K562 (cell line): ENCODE data around the gene NUP205. TPM values are rescaled to one million over a fixed set of nuclear protein-coding genes. Genes with fewer than 3 reads are reported as not detected.

Source experiments
- ASH1L ChIP-seq: fragments of 450-650 bp; IDR thresholded peaks from 2 replicates; pipeline ENCODE4 v1.6.1; 2018; ENCODE audit warnings: borderline replicate concordance, mild to moderate bottlenecking, low read depth; ENCODE audit not compliant: partially characterized antibody
- BACH1 ChIP-seq: fragments of 200-800 bp; sonication (Bioruptor generic); IDR thresholded peaks from 2 replicates; pipeline ENCODE4 v1.6.1; 2016; ENCODE audit warnings: missing genetic modification characterization, missing compliant biosample characterization
- CHCHD3 ChIP-seq: fragments of 250-450 bp; sonication (Bioruptor Pico); IDR thresholded peaks from 2 replicates; pipeline ENCODE4 v2.1.2; 2022; ENCODE audit warnings: mild to moderate bottlenecking
- DNMT1 ChIP-seq: fragments of 450-650 bp; IDR thresholded peaks from 2 replicates; pipeline ENCODE4 v1.6.1; 2016; ENCODE audit warnings: antibody characterized with exemption, mild to moderate bottlenecking
- ELF4 ChIP-seq: fragments of 450-650 bp; formaldehyde crosslinking; IDR thresholded peaks from 2 replicates; pipeline ENCODE4 v1.4.0; 2022; ENCODE audit warnings: missing genetic modification characterization
- FOXJ2 ChIP-seq: fragments of 200-800 bp; sonication (Bioruptor generic); IDR thresholded peaks from 2 replicates; pipeline ENCODE4 v1.6.1; 2016; ENCODE audit warnings: missing genetic modification characterization, missing compliant biosample characterization
- HDAC3 ChIP-seq: fragments of 450-650 bp; IDR thresholded peaks from 2 replicates; pipeline ENCODE4 v1.6.1; 2018; ENCODE audit warnings: borderline replicate concordance, mild to moderate bottlenecking, moderate library complexity; ENCODE audit not compliant: partially characterized antibody
- KDM5B ChIP-seq: fragments of 200-600 bp; sonication (generic); IDR thresholded peaks from 2 replicates; pipeline ENCODE4 v1.6.1; 2012; ENCODE audit warnings: low read depth, mild to moderate bottlenecking, moderate library complexity, low read length, control low read depth, inconsistent platforms; ENCODE audit not compliant: insufficient replicate concordance
- NCOA2 ChIP-seq, 2 experiments: fragments of 450-650 bp; IDR thresholded peaks; 2 replicates each; pipeline ENCODE4 v1.6.1; 2018; ENCODE audit warnings: mild to moderate bottlenecking in 2 of 2, moderate library complexity in 1 of 2; ENCODE audit not compliant: partially characterized antibody in 2 of 2
- PHF8 ChIP-seq: fragments of 200-600 bp; sonication (generic); IDR thresholded peaks from 2 replicates; pipeline ENCODE4 v1.6.1; 2012; ENCODE audit warnings: mixed run types, mild to moderate bottlenecking, inconsistent platforms, low read length, moderate library complexity, borderline replicate concordance
- PURB ChIP-seq: sonication (generic); formaldehyde crosslinking; IDR thresholded peaks from 2 replicates; pipeline ENCODE4 v1.9.0; 2021; ENCODE audit warnings: low read depth, mild to moderate bottlenecking, missing genetic modification reagents
- SMAD4 ChIP-seq: fragments of 250-450 bp; sonication (Bioruptor Pico); conservative IDR thresholded peaks from 2 replicates; pipeline ENCODE4 v1.8.0; 2021; ENCODE audit warnings: inconsistent platforms, mild to moderate bottlenecking, moderate library complexity
- SMARCC2 ChIP-seq: fragments of 450-650 bp; IDR thresholded peaks from 2 replicates; pipeline ENCODE4 v1.6.1; 2017; ENCODE audit warnings: antibody characterized with exemption, moderate library complexity, mild to moderate bottlenecking, low read depth
- TAF7 ChIP-seq: fragments of 450-650 bp; IDR thresholded peaks from 2 replicates; pipeline ENCODE4 v1.6.1; 2016; ENCODE audit warnings: missing genetic modification characterization, missing compliant biosample characterization
- TFE3 ChIP-seq: fragments of 450-650 bp; formaldehyde crosslinking; IDR thresholded peaks from 2 replicates; pipeline ENCODE4 v1.4.0; 2020; ENCODE audit warnings: mild to moderate bottlenecking, mixed read lengths
- YBX1 ChIP-seq: fragments of 450-650 bp; IDR thresholded peaks from 2 replicates; pipeline ENCODE4 v1.7.1; 2016; ENCODE audit warnings: mild to moderate bottlenecking
- ZBTB49 ChIP-seq: sonication (generic); formaldehyde crosslinking; IDR thresholded peaks from 2 replicates; pipeline ENCODE4 v1.8.0; 2022; ENCODE audit warnings: missing genetic modification reagents, mild to moderate bottlenecking, borderline replicate concordance
- ZFP30 ChIP-seq: fragments of 250-450 bp; sonication (Bioruptor Pico); IDR thresholded peaks from 2 replicates; pipeline ENCODE4 v1.8.0; 2022; ENCODE audit warnings: moderate library complexity, mild to moderate bottlenecking, inconsistent platforms, borderline replicate concordance
- ZNF232 ChIP-seq: sonication (generic); formaldehyde crosslinking; IDR thresholded peaks from 2 replicates; pipeline ENCODE4 v1.8.0; 2022; ENCODE audit warnings: mild to moderate bottlenecking, missing genetic modification reagents
- ZNF280A ChIP-seq: fragments of 450-650 bp; IDR thresholded peaks from 2 replicates; pipeline ENCODE4 v1.6.1; 2018; ENCODE audit warnings: mild to moderate bottlenecking, low read depth; ENCODE audit not compliant: partially characterized antibody
- polyA plus RNA-seq, 8 experiments: library from polyadenylated mRNA; depleted of rRNA in 4 of 8; stranded (reverse) in 5 of 8; unstranded in 3 of 8; fragments of >200 nt; fragmentation: Nextera tagmentation in 2 of 8; fragmentation: Illumina TruSeq in 1 of 8; extraction: Ambion mirVana in 2 of 8; extraction: Trizol in 1 of 8; gene quantifications; 2 replicates each; pipeline versions ENCODE4 v1.2.1 to v1.2.3, GENCODE V29; 2011 to 2014; ENCODE audit warnings: inconsistent platforms in 1 of 8, missing spikeins in 1 of 8
- total RNA-seq, 7 experiments: library from RNA; depleted of rRNA in 6 of 7; stranded (reverse); fragments of >200 nt in 6 of 7; fragmentation: Illumina TruSeq in 2 of 7; extraction: Trizol in 2 of 7; gene quantifications; 2 replicates each; pipeline versions ENCODE4 v1.2.1 to v1.2.3, GENCODE V29; 2011 to 2021; ENCODE audit warnings: low replicate concordance in 1 of 7
- TF ChIP-seq, protein P1 (sequence below): fragments of 250-450 bp; sonication (Bioruptor Pico); IDR thresholded peaks from 2 replicates; pipeline ENCODE4 v1.8.0; 2022; ENCODE audit warnings: moderate library complexity, mild to moderate bottlenecking, inconsistent platforms

Gene NUP205
- total and polyA plus RNA-seq, 9 of the 15 experiments (the other 6 are each of a cell fraction or from before 2014, with no cell fraction given), result 101 to 282 (median 193) TPM

- TF ChIP-seq, protein P1, sequence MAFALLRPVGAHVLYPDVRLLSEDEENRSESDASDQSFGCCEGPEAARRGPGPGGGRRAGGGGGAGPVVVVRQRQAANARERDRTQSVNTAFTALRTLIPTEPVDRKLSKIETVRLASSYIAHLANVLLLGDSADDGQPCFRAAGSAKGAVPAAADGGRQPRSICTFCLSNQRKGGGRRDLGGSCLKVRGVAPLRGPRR, result peak; percentile 11; the same call in 1 of the 2 replicates
- peak; percentile 100 for TF ChIP-seq PHF8
- TF ChIP-seq CHCHD3 (CRISPR knock-in tag), result 0 out of 2 replicates have a peak, but pooled peaks have one; percentile 4
- no peak for TF ChIP-seq TFE3
- TF ChIP-seq KDM5B, result peak; percentile 99
- TF ChIP-seq ASH1L, result no peak
- TF ChIP-seq ZNF280A, result peak; percentile 50
- TF ChIP-seq SMARCC2, result no peak
- TF ChIP-seq TAF7, result peak; percentile 96
- 0 out of 2 replicates have a peak, but pooled peaks have one; percentile 50 for TF ChIP-seq ZBTB49
- no peak; the same call in 1 of the 2 replicates for TF ChIP-seq ELF4 (CRISPR knock-in tag)
- no peak for TF ChIP-seq HDAC3
- TF ChIP-seq NCOA2 (IDR thresholded peaks at IDR 0.05; ENCODE audit: partially characterized antibody in 2 of 2), result peak in 1 of 2 experiments; percentile 99
- TF ChIP-seq DNMT1, result no peak
- TF ChIP-seq SMAD4 (CRISPR knock-in tag), result peak; percentile 69
- TF ChIP-seq YBX1, result no peak
- peak; percentile 87 for TF ChIP-seq ZNF232 (CRISPR knock-in tag)
- TF ChIP-seq BACH1 (tag), result peak; percentile 85
- TF ChIP-seq FOXJ2, result peak; percentile 61
- no peak for TF ChIP-seq PURB (CRISPR knock-in tag)
- no peak for TF ChIP-seq ZFP30 (CRISPR knock-in tag)
Observed at GRCh38 chr7:135557455-135558336, at the start of gene NUP205 (continued).
